HG03066 (cell line): Measurements from ENCODE around the gene STBD1.
"Not testable (repeated sequence)": the region's sequence is repeated elsewhere in the genome, so short reads cannot be mapped to it uniquely, and the experiment has no call there.

Experiments used
- ATAC-seq: cut with Tn5 transposase; IDR thresholded peaks from one replicate; pipeline ENCODE4 v1.9.1; 2021; ENCODE audit warnings: low read depth; ENCODE audit not compliant: unreplicated experiment

Gene STBD1

GRCh38 chr4:76315267-76315918 lies 8.9 kb downstream of the STBD1 start:
- ATAC-seq, result no peak

GRCh38 chr4:76316131-76316530 lies 9.6 kb downstream of the STBD1 start:
- ATAC-seq, result no peak

DNA sequence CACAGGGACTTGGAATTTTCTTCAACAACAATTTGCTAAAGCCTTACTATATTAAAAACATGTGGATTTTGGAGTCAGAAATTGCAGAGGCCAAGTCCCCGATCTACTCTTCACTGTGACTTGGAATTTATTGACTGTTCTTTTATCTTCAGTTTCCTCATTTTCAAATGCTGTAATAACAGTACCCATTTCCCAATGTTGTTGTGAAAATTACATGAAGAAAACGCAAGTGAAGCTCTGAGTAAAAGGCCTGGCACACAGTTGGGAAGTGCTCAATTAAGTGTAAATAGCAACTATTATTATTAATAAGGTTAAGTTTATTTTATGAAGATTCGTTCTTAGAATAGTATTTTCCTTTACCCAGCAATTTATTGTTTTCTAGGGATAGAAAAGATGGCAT lies 15.7 kb downstream of the STBD1 start:
- ATAC-seq, result no peak

DNA sequence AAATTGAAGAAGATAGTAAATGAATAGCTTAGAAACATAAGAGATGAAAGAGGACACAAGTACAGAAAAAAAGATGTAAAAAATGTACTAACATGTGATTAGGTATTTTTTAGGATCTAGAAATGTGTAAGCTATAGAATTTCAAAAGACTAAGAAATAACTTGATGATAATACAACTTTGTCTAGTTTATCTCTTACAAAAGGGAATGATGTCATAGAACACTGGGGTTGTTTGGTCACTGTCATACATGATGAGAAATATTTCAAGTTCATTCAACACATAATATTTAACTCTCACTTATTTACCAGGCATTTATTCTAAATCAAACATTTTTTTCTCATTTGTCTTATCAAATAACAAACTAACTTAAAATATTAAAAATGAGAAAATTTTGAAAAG lies 18.5 kb downstream of the STBD1 start:
- ATAC-seq, result no peak

- no peak for ATAC-seq
These were observed 20.0 kb downstream of the STBD1 start for GRCh38 chr4:76326515-76326914.

DNA sequence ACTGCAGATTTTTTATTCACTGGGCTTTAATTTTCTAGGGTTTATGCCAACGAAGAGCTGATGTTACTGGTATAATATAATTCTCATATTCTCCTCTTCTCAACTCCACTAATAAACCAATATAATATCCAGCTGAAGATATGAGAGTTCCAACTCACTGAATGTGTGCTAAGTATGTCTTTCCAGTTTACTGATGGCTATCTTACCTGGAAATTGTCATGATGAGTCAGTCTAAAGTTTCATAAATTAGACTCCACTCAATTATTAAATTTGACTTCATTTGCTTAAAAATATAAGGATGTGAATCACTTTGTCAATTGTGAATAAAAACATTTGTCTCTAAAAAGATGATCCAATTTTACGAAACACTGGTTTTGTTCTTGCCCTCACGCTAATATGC lies 28.4 kb downstream of the STBD1 start:
- ATAC-seq, result no peak

- no peak for ATAC-seq
These were observed 32.8 kb downstream of the STBD1 start for GRCh38 chr4:76339364-76339763.

GRCh38 chr4:76341063-76341462 lies 34.5 kb downstream of the STBD1 start:
- no peak for ATAC-seq

- ATAC-seq, result no peak
These were observed 35.7 kb downstream of the STBD1 start for GRCh38 chr4:76342191-76342590.

DNA sequence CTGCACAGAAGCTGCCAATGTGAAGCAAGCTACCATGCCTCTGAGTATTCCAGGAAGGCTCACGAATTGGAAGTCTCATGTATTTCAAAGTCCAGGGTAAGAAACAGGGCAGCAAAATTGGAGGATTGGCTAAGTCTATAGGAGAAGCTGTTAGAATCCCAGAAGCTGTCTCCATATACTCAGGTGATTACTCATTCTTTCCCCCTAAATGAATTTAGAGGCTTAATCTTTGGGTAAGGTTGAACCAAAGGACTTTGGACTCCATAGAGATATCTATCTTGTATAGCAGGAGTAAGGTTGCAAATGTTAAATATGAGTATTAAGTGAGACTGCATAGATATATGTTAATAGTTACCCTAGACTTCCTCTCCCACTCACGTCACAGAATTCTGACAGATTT lies 36.3 kb downstream of the STBD1 start:
- ATAC-seq, result no peak

DNA sequence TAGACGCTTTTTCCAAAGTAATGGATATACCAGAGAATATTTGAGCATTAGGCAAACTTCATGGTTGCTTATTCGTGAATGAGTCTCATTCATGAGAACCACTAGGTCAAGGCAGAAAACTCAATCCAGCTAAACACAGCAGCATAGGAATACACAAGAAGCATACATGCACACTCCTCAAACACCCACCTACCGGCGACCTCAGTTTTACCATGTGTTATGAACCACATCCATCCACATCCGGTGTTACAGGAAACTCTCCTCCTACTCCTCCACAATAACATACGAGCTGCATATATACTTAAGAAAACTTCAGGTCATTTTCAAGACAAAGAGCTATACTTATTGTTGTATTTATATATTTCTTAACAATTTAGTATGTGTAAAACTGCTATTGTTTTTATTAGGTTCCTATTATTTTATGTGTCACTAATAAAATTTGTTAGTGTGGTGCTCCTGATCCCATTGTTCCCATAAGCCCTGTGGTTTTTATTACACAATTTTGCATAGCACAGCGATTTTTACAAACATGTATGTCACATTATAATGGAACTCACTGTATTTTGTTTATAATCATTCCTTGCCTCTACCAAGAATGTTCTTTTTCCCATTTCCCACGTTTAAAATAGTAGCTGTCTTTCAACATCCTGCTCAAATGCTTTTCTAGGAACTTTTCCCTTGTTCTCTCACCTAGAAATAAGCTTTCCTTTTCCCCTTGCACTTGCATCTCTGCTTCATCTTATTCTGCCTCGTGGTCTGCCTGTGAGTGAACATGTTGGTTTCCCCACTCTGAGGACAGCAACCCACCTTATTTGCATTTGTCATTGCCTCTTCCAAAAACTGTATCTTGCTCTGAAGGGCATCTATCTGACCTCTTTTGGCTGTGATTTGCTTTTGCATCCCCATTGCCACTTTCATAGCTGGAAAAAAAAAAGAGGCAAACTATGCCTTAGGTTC lies 48.3 kb downstream of the STBD1 start:
- no peak for ATAC-seq

DNA sequence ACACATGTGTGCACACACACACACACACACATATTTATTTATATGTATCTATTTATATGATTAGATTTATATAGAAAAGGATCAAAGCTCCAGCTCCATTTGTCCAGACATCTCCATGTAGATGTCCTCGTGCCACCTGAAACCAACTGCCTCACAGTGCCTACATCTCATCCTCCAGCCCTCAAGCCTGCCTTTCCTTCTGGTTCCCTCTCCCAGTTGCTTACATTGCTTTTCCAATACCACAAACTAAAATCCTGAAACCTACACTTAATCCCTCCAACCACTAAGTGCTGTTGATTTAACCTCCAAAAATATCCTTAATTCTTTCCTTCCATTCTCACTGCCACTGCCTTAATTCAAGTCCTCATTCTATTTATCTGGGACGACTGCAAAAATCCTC lies 51.4 kb downstream of the STBD1 start:
- ATAC-seq, result no peak

DNA sequence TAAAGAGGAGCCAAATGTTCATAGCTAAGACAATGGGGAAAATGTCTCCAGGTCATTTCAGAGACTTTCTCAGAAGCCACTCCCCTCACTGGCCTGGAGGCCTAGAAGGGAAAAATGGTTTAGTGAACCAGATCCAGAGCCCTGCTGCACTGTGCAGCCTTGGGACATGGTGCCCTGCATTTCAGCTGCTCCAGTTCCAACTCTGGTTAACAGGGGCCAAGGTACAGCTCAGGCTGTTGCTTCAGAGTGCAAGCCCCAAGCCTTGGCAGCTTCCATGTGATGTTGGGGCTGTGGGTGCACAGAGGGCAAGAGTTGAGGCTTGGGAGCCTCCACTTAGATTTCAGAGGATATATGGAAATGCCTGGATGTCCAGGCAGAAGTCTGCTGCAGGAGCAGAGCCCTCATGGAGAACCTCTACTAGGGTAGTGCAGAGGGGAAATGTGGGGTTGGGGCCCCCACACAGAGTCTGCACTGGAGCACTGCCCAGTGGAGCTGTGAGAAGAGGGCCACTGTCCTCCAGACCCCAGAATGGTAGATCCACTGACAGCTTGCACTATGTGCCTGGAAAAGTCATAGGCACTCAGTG lies 53.4 kb downstream of the STBD1 start:
- not testable (repeated sequence) for ATAC-seq
